HepG2 (cell line): ENCODE data around the gene ELP5. TPM values are rescaled to one million over a fixed set of nuclear protein-coding genes. Genes with fewer than 3 reads are reported as not detected.

Experiments
- EP300 ChIP-seq, 3 experiments: sonication (generic) in 1 of 3; formaldehyde crosslinking in 1 of 3; IDR thresholded peaks; 2 replicates each; pipeline versions ENCODE4 v1.5.1 to v1.6.1; 2011 to 2020; ENCODE audit warnings: low read depth in 2 of 3, low read length in 2 of 3, borderline replicate concordance in 1 of 3, improper control_type of control experiment in 1 of 3, mild to moderate bottlenecking in 1 of 3, missing genetic modification reagents in 1 of 3, moderate library complexity in 1 of 3
- ISL2 ChIP-seq: sonication (generic); formaldehyde crosslinking; IDR thresholded peaks from 2 replicates; pipeline ENCODE4 v1.5.0; 2020; ENCODE audit warnings: missing genetic modification reagents
- KDM6A ChIP-seq: IDR thresholded peaks from 2 replicates; pipeline ENCODE4 v1.6.1; 2016; ENCODE audit warnings: low read depth
- NFATC3 ChIP-seq: sonication (generic); formaldehyde crosslinking; IDR thresholded peaks from 2 replicates; pipeline ENCODE4 v1.5.1; 2020; ENCODE audit warnings: mild to moderate bottlenecking, missing genetic modification reagents
- RFX1 ChIP-seq: fragments of 450-650 bp; IDR thresholded peaks from 2 replicates; pipeline ENCODE4 v1.6.1; 2017
- ZBTB4 ChIP-seq: sonication (generic); formaldehyde crosslinking; IDR thresholded peaks from 2 replicates; pipeline ENCODE4 v1.4.0; 2020; ENCODE audit warnings: missing genetic modification reagents, mild to moderate bottlenecking, borderline replicate concordance
- ZFAT ChIP-seq: sonication (generic); formaldehyde crosslinking; conservative IDR thresholded peaks from 2 replicates; pipeline ENCODE4 v1.8.1; 2023; ENCODE audit warnings: missing genetic modification reagents, inconsistent platforms
- ZNF232 ChIP-seq: sonication (generic); formaldehyde crosslinking; IDR thresholded peaks from 2 replicates; pipeline ENCODE4 v1.4.0; 2020; ENCODE audit warnings: missing genetic modification reagents, borderline replicate concordance
- ZNF280B ChIP-seq: sonication (generic); formaldehyde crosslinking; IDR thresholded peaks from 2 replicates; pipeline ENCODE4 v1.5.0; 2020; ENCODE audit warnings: missing genetic modification reagents, mild to moderate bottlenecking, borderline replicate concordance
- ZNF576 ChIP-seq: sonication (generic); formaldehyde crosslinking; IDR thresholded peaks from 2 replicates; pipeline ENCODE4 v1.4.0; 2020; ENCODE audit warnings: mild to moderate bottlenecking, missing genetic modification reagents
- ZNF607 ChIP-seq: sonication (generic); formaldehyde crosslinking; IDR thresholded peaks from 2 replicates; pipeline ENCODE4 v1.5.1; 2020; ENCODE audit warnings: missing genetic modification reagents, mild to moderate bottlenecking, borderline replicate concordance
- ZNF614 ChIP-seq: IDR thresholded peaks from 2 replicates; pipeline ENCODE4 v1.6.1; 2018; ENCODE audit warnings: missing biosample characterization, missing genetic modification reagents, inconsistent platforms, borderline replicate concordance
- ZNF75D ChIP-seq: sonication (generic); formaldehyde crosslinking; IDR thresholded peaks from 2 replicates; pipeline ENCODE4 v1.8.1; 2023; ENCODE audit warnings: missing genetic modification reagents, mild to moderate bottlenecking, borderline replicate concordance
- ZSCAN20 ChIP-seq: sonication (generic); formaldehyde crosslinking; IDR thresholded peaks from 2 replicates; pipeline ENCODE4 v1.4.0; 2020; ENCODE audit warnings: missing genetic modification reagents, mild to moderate bottlenecking, borderline replicate concordance
- polyA plus RNA-seq, 8 experiments: library from polyadenylated mRNA; depleted of rRNA in 3 of 8; stranded (reverse) in 7 of 8; unstranded in 1 of 8; fragments of >200 nt; fragmentation: Illumina TruSeq in 4 of 8; extraction: Trizol in 4 of 8; gene quantifications; 2 replicates each; pipeline versions ENCODE4 v1.2.1 to v1.2.3, GENCODE V29; 2011 to 2016; ENCODE audit warnings: low read depth in 4 of 8, missing spikeins in 1 of 8, mixed read lengths in 1 of 8; ENCODE audit not compliant: insufficient read depth in 1 of 8
- total RNA-seq, 5 experiments: library from RNA; depleted of rRNA; stranded (reverse); fragments of >200 nt; fragmentation: Illumina TruSeq; extraction: Trizol; gene quantifications; 2 replicates each; pipeline ENCODE4 v1.2.3, GENCODE V29; 2016; ENCODE audit warnings: low read depth in 1 of 5
- TF ChIP-seq, protein P1 (sequence below): sonication (generic); formaldehyde crosslinking; IDR thresholded peaks from 2 replicates; pipeline ENCODE4 v1.5.0; 2020; ENCODE audit warnings: missing genetic modification reagents, mild to moderate bottlenecking, borderline replicate concordance
- TF ChIP-seq, protein P2 (sequence below): sonication (generic); formaldehyde crosslinking; IDR thresholded peaks from 2 replicates; pipeline ENCODE4 v1.5.0; 2020; ENCODE audit warnings: mild to moderate bottlenecking, missing genetic modification reagents, borderline replicate concordance
- TF ChIP-seq, protein P3 (sequence below): sonication (generic); formaldehyde crosslinking; IDR thresholded peaks from 2 replicates; pipeline ENCODE4 v1.4.0; 2020; ENCODE audit warnings: mild to moderate bottlenecking, missing genetic modification reagents, borderline replicate concordance

The ELP5 gene
- total and polyA plus RNA-seq, 2 of the 13 experiments (the other 11 are each of a cell fraction or from before 2014, with no cell fraction given): 67.6 to 69.8 TPM

GRCh38 chr17:7213895-7214299, 38.1 kb upstream of the ELP5 start (continued):
- TF ChIP-seq EP300 (IDR thresholded peaks at IDR 0.05; ENCODE audit: low read depth in 2 of 2, low read length in 2 of 2) (0 out of 4 replicates have a peak, but pooled peaks of 1 of the 2 experiments have one; percentile 54), EP300 (CRISPR knock-in tag; IDR thresholded peaks at IDR 0.05; ENCODE audit: borderline replicate concordance) (no peak), ZFAT (CRISPR knock-in tag) (no peak), NFATC3 (CRISPR knock-in tag) (no peak), ZNF614 (no peak), ZNF232 (CRISPR knock-in tag) (no peak), KDM6A (CRISPR knock-in tag) (no peak), ZNF607 (no peak), ZNF576 (CRISPR knock-in tag) (no peak), ZNF280B (CRISPR knock-in tag) (no peak), RFX1 (peak; percentile 94), ISL2 (CRISPR knock-in tag) (no peak), ZSCAN20 (CRISPR knock-in tag) (no peak), ZNF75D (CRISPR knock-in tag) (no peak), ZBTB4 (CRISPR knock-in tag) (no peak)
- TF ChIP-seq, protein P1, sequence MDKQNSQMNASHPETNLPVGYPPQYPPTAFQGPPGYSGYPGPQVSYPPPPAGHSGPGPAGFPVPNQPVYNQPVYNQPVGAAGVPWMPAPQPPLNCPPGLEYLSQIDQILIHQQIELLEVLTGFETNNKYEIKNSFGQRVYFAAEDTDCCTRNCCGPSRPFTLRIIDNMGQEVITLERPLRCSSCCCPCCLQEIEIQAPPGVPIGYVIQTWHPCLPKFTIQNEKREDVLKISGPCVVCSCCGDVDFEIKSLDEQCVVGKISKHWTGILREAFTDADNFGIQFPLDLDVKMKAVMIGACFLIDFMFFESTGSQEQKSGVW (CRISPR knock-in tag): no peak
- TF ChIP-seq, protein P2, sequence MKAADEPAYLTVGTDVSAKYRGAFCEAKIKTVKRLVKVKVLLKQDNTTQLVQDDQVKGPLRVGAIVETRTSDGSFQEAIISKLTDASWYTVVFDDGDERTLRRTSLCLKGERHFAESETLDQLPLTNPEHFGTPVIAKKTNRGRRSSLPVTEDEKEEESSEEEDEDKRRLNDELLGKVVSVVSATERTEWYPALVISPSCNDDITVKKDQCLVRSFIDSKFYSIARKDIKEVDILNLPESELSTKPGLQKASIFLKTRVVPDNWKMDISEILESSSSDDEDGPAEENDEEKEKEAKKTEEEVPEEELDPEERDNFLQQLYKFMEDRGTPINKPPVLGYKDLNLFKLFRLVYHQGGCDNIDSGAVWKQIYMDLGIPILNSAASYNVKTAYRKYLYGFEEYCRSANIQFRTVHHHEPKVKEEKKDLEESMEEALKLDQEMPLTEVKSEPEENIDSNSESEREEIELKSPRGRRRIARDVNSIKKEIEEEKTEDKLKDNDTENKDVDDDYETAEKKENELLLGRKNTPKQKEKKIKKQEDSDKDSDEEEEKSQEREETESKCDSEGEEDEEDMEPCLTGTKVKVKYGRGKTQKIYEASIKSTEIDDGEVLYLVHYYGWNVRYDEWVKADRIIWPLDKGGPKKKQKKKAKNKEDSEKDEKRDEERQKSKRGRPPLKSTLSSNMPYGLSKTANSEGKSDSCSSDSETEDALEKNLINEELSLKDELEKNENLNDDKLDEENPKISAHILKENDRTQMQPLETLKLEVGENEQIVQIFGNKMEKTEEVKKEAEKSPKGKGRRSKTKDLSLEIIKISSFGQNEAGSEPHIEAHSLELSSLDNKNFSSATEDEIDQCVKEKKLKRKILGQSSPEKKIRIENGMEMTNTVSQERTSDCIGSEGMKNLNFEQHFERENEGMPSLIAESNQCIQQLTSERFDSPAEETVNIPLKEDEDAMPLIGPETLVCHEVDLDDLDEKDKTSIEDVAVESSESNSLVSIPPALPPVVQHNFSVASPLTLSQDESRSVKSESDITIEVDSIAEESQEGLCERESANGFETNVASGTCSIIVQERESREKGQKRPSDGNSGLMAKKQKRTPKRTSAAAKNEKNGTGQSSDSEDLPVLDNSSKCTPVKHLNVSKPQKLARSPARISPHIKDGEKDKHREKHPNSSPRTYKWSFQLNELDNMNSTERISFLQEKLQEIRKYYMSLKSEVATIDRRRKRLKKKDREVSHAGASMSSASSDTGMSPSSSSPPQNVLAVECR (CRISPR knock-in tag): peak; percentile 46
- TF ChIP-seq, protein P3, sequence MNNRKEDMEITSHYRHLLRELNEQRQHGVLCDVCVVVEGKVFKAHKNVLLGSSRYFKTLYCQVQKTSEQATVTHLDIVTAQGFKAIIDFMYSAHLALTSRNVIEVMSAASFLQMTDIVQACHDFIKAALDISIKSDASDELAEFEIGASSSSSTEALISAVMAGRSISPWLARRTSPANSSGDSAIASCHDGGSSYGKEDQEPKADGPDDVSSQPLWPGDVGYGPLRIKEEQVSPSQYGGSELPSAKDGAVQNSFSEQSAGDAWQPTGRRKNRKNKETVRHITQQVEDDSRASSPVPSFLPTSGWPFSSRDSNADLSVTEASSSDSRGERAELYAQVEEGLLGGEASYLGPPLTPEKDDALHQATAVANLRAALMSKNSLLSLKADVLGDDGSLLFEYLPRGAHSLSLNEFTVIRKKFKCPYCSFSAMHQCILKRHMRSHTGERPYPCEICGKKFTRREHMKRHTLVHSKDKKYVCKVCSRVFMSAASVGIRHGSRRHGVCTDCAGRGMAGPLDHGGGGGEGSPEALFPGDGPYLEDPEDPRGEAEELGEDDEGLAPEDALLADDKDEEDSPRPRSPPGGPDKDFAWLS: no peak
